GM11168 (cell line): ENCODE data around the gene HS2ST1.

Experiments
- in situ Hi-C: fragments of 300-500 bp; cut with MboI; formaldehyde crosslinking; loops from one replicate; pipeline ENCODE4 v1.12.0; 2022; ENCODE audit warnings: low sequenced_read_pairs; ENCODE audit not compliant: unreplicated experiment

HS2ST1 gene

DNA sequence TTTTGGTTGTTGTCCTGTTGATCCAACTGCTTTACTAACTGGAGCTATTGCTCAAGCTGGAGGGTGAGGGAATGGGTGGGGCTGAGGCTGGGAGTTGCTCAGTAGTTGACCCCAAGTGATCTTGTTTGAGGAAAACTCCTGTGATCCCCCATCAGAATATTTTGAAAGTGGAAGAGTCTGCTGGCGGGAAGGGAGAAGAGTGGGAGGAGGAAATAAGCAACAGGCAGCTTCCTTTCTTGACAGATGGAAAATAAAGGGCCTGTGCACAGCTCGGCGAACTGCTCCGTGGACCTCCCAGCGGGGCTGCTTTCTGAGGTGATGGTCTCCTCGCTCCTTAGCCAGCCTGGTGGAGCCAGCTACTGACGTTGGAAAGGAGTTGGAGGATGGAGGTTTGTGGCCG is 215.2 kb downstream of the HS2ST1 start:
- in situ Hi-C loops, result loop anchor here (10.0 kb wide), 1 partner anchor 155 kb away; no protein-coding TSS in a partner anchor

DNA sequence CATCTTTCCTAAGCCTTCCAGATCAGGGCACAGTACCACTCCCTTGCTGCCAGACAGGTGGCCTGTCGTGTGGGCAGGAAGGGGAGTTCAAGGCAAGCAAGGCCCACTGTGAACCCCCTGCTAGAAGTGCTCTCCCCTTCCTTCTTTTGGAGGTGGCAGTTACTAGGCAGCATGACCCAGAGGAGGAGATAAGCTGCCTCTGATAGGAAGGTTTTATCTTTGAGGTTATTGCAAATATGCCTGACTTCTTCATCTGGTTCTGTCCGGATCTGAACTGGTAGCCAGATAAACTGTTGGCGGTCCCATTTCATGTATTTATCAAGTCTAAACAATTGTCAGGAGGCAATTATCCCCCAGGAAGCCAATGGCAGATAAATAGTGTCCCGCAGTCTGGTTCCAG is 216.0 kb downstream of the HS2ST1 start:
- in situ Hi-C loops, result loop anchor here (10.0 kb wide), 1 partner anchor 154 kb away; no protein-coding TSS in a partner anchor

DNA sequence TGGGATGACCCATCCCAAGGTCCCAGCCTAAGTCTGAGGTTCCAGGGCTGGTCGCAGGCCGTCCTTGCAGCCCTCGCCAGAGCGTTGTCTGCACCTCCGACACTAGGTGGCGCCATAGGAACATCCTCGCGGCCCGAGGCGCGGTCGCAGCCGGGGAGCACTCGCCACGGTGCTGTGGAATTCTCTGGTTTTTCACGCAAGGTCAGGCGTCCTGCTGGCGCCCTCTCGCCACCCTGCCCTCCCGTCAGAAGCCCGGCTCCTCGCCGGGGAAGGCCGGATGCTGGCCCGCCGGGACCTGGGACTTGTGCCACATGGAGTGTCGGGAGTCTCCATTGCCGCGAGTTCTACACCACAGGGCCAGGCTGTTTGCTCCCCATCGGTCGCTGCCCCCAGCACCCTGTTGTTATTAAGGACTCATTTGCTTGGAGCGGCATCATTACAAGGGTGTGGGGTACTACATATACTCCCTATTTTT is 217.4 kb downstream of the HS2ST1 start:
- in situ Hi-C loops, result loop anchor here (10.0 kb wide), 1 partner anchor 153 kb away; no protein-coding TSS in a partner anchor

DNA sequence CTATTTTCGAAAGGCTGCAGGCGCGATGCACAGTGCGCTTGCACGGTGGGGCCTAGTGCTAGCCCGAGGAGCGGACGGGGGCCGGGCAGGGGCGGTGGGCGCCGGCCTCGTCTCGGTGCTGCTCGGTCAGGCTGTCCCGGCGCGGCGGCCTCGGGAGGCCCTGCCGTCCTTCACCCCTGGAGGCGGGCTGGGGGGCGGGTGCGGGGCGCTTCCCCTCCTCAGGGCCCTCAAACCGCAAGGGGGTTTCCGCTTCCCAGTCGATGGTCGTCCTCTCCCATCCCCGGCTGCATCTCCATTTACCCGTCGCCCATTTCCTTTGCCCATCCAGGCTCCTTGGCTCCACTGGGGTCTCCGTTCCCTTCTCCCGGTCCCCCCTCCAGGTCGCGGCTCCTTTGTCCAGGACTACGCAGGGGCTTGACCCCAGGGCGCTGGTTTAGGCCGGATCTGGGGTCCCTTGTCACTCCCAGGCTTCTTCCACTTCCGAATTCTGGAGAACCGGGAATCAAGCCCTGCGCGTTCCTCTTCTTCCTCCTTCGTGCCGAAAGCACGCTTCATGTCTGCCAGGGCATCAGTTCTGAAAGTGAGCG is 217.9 kb downstream of the HS2ST1 start:
- in situ Hi-C loops, result loop anchor here (10.0 kb wide), 1 partner anchor 152 kb away; no protein-coding TSS in a partner anchor

DNA sequence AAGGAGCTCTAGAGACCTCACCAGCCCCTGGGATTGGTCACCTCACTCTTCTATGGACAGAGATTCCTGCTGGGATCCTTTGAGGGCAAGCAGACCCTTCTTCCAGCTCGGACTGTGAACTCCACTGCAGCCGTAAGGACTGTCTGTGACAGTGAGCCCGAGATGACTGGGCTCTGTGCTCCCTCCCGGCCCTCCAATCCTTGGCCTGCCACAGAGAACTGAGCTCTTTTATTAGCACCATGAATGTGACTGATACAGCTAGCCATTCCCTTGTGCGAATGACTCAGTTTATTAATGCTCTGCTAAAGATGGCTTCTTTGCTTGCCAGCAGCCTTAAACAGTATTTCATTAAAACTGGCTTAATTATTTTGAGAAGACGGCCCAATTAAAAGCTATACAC is 219.6 kb downstream of the HS2ST1 start:
- in situ Hi-C loops, result loop anchor here (10.0 kb wide), 1 partner anchor 151 kb away; no protein-coding TSS in a partner anchor

DNA sequence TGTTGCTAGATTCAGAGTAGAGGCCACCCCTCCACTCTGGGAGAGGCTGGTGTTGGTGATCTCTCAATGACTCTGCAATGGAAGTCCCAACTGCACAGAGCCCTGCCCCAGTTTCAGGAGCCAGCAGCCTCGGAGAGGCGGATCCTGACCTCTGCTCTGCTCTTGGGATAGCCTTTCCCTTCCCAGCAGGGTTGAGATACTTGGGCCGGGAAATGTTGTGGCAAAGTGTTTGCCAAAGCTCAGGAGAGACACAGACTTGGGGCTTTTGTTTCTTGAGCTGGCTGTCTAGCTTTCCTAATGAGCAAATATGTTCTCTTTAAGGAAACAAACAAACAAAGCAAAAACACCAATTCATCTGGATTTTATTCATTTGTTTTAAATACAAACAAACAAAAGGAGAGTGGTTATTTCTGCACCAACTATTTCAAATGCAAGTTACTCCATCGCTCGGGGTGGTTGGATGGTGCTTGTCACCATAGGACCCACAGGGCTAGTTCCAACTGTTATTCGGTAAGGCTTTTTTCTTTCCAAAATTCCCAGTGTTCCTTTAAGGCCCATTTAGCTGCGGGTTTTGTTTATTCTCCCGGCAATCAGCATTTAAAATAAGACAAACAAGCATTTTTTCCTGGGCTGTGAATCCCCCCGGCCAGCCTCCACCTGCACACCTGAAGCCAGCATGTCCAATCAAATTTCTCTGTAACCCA is 220.3 kb downstream of the HS2ST1 start:
- in situ Hi-C loops, result loop anchor here (10.0 kb wide), 1 partner anchor 150 kb away; no protein-coding TSS in a partner anchor

DNA sequence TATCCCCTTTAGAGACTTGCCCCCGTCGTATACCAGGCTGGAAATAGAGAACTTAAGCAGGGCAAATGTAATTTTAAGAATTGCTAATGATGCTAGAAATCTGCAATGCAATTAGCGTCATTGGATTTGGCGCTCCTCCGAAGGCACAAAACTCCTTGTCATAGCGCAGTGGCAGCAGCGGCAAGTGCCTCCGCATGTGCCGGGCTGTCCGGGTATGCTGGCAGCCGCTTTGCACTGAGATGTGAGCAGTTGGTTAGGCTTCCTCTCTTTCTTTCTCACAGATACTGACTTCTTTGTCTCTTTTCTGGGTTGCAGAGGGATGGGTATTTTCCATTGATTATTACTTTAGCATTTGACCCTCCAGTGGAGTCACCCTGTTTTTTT is 220.9 kb downstream of the HS2ST1 start:
- in situ Hi-C loops, result loop anchor here (10.0 kb wide), 1 partner anchor 149 kb away; no protein-coding TSS in a partner anchor

DNA sequence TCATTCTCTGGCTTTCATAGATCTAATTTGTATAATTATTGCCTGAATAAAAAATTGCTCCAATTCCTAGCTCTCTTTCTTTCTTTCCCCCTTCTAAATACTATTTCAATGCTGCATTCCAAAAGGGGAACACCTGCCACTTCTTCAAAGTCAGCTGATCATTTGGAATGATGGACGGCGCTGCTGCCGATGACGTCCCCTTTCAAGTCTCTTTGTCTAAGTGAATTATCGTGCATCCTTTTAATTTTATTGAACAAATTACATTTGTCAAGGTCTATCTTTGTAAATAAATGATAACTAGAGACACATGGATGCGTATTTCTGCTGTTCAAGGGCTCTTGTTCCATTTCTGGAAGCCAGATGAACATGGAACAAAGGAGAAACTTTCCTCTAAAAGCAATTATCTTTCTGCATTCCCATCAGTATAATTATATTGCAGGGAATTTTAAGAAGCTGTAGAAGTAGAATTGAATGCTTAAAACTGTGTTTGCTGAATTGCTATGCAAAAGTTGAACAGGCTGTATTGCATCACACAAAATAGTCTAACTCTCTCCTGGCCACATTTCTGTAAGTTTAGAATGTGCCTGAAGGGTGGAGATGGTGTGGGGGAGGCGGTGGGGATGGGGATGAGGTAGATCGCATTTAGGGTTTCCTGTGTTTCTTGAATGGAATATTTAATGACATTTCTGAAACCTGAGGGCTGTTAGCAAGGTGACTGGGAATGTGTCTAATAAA is 222.3 kb downstream of the HS2ST1 start:
- in situ Hi-C loops, result loop anchor here (10.0 kb wide), 1 partner anchor 148 kb away; no protein-coding TSS in a partner anchor

DNA sequence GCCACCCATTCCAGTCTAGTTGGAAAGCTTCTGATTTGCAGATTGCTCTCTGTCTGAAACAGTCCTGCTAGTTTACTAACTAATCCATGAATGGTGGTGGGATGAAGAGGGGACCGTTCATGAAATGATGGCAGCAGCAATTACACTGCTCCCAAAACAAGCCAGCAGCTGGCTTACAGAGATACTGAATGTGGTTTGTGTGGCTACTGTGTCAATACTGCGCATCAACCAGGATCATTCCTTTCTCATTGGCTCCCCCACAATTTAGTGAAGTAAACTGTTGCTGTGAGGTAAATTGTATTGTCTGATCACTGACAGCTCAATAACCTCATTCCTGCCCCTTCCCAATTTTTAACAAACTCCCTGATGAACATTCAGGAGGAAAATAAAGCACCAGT is 222.9 kb downstream of the HS2ST1 start:
- in situ Hi-C loops, result loop anchor here (10.0 kb wide), 1 partner anchor 147 kb away; no protein-coding TSS in a partner anchor

DNA sequence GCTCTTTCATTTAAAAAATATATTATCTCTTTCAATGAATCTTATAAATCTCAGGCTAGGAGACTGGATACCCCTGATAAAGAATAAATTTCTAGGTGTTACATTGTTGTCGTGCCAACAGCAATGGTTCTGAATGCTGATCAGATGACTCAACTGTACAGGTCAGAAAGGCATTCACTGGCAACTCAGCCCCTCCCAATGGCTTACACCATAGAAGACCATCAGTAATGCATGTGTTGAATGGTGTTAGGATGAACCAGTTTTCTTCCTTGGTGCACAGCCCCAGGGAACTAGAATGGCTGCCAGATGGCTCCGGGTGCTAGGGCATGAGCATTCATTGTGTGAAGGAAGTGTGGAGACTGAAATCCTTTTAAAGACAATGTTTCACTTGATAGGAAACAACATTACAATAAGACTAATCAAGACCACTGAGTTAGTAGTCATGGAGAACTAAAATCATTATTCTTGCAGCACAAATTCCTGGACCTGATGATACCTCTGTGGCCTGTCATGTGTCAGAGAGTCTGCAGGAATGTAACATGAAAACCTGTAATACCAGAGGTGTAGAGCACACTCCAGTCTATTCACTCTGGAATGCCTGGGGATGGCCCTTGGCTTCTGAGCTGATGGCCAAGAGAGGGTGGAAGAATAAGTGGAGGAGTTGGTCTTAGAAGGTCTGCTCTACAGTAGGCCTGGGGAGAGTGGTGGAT is 226.6 kb downstream of the HS2ST1 start:
- in situ Hi-C loops, result no loop called here

DNA sequence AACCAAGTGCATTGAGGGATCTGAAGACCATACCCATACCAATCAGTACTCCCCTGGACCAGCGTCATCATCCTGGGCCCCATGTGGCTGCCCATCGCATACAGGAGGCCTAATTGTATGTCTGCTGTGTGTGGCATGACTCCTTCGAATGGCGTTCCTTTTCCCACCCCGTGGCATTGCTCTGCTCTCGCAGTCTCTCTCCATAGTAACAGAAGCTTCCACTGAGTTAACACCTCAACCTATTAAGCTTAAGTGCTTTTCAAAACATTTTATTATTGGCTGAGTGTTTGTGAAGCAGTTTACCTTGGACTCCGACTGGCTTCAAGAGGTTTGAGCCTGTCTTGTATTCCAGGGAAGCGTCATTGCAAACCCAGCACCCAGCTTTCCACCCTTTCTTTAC is 227.1 kb downstream of the HS2ST1 start:
- in situ Hi-C loops, result no loop called here

DNA sequence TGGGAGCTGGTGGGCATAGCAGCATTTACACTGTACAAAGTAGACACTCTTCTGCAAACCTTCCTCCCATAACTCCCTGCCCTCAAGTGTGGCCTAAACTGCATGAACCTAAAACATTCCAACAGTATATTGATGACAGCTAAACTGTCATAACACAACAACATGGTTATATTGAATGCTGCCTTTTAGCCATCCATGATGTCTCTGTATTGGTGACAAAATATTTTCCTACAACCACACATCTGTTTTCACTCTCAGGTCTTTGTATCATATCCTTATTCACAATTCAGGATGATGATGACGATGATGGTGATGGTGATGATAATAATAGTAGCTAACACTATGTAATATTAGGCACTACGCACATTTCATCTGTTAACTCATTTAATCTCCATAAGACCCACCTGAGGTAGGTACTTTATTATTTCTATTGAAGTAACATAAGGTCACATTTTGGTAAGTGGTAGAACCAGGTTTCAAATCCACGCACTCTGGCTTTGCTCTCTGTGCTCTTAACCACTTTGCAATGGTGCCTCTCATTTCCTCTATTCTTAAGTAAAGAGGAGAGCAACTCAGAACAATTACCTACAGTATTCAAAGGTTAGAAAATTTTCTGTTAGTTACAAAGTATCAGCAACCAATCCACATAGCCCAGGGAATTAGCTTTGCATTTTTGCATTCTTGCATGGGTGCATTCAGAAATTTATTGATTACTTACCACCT is 229.1 kb downstream of the HS2ST1 start:
- in situ Hi-C loops, result no loop called here

DNA sequence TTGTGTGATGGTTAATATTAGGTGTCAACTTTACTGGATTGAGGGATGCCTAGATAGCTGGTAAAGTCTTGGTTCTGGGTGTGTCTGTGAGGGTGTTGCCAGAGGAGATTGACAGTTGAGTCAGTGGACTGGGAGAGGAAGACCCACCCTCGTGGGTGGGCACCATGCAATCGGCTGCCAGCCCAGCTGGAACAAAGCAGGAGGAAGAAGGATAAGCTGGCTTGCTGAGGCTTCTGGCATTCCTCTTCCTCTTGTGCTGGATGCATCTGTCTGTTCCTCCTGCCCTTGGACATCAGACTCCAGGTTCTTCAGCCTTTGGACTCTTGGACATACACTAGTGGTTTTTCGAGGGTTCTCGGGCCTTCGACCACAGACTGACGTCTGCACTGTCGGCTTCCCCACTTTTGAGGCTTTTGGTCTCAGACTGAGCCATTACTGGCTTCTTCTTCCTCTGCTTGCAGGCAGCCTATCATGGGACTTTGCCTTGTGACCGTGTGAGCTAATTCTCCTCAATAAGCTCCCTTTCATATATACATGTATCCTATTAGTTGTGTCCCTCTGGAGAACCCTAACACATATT is 230.0 kb downstream of the HS2ST1 start:
- in situ Hi-C loops, result no loop called here

DNA sequence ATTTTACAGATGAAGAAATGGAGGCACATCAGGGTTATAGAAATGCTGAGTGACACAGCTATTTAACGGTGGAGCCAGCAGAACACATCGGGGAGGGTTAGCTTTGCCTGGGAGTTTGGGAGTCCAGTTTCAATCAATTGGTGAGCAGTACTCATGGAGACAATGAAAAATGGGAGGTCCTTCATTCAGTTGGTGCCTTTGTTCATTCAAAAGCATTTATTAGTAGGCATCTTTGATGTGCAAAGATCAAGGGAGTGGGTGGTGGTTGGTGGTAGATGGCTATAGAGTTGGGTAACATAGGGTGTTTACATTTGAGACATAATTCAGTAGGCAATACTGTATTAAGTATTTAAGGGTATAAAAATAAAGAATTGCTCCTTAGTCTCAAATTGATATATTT is 230.5 kb downstream of the HS2ST1 start:
- in situ Hi-C loops, result no loop called here

DNA sequence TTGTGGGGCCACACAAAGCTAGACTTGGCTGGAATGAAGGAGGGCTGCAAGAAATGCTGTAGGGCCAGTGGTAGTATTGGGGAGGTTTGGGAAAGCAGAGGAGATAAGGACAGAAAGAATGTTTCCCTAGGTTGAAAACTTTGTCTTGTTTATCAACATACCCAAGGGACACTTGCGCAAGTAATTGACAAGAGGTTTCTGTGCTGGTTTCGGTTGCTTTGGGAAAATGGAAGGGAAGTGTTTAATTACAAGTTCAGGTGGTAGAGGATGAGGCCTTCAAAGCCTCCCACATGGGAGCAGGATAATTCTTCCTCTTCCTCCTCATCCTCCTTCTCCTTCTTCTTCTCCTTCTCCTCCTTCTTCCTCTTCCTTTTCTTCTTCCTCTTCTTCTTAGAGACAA is 232.1 kb downstream of the HS2ST1 start:
- in situ Hi-C loops, result no loop called here

DNA sequence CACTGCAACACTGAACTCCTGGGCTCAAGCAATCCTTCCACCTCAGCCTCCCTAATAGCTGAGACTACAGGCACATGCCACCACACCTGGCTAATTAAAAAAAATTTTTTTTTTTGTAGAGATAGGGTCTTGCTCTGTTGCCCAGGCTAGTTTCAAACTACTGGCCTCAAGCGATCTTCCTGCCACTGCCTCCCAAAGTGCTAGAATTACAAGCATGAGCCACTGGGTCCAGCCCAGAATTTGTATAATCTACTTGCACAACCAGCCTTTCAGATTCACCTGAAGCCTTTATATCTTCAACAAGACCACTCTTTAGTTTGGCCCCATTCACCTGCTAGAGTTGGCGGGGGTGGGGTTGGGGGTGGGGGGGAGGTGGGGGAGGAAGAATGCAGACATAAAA is 232.6 kb downstream of the HS2ST1 start:
- in situ Hi-C loops, result no loop called here

DNA sequence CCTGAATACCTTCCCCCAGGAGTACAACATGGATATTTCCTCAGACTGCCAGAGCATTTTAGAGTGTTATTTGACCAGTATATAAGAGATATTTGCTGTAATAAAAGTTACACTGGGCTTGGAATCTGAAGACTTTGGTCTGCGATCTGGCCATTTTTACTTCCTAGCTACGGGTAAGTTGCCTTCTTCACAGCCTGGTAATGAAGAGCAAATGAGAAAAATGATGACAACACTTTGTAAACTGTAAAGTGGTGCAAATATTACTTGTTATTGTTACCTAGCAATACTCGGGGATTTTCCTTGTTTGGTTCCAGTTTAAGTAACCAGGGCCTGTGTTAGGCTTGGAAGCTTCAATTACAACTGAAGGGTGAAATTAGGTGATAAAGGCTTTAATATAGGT is 233.4 kb downstream of the HS2ST1 start:
- in situ Hi-C loops, result no loop called here

DNA sequence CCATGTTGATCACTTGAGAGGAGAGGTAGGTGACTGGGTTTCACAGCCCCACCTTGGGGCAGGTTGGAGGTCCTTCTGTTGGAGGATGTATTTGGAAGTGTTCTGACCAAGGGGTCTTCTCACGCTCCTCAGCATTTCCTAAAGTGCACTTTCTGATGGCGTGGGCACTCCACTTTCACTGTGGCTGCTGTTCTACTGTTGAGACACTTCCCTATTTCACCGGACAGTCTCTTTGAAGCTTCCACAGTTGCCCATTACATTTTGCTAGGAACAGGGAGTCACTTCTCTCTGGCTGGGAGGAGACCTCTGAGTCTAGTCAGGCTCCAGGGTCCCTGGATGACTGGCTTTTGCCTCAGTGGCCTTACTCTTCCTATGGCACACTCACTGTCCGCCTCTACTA is 234.2 kb downstream of the HS2ST1 start:
- in situ Hi-C loops, result no loop called here
